Adrenal gland (tissue), 12 donors: ENCODE measurements around the gene STX3. TPM values are rescaled to one million over a fixed set of nuclear protein-coding genes. Genes with fewer than 3 reads are reported as not detected.
A peak's percentile ranks its signal among the peaks of the same experiment; 100 is the strongest.
"Not testable (repeated sequence)": the region's sequence is repeated elsewhere in the genome, so short reads cannot be mapped to it uniquely, and the experiment has no call there.

Experiments used
- DNase-seq, 7 donors: peaks; one replicate each; pipeline ENCODE4 v3.0.0-alpha.2; 2019 to 2020
- H3K27ac ChIP-seq, 5 donors: fragments of 200-600 bp; sonication (generic) in 4 of 5; 1 replicate in 3 of 5; 2 replicates in 2 of 5; pipeline versions ENCODE4 v1.5.1 to v1.8.0; 2016 to 2020; ENCODE audit warnings: mild to moderate bottlenecking in 1 of 5
- H3K27me3 ChIP-seq: fragments of 200-600 bp; 2 replicates; pipeline ENCODE4 v1.8.0; 2021
- H3K36me3 ChIP-seq, 2 donors: fragments of 200-600 bp; replicated peaks in 1 of 2; 1 replicate in 1 of 2; 2 replicates in 1 of 2; pipeline versions ENCODE4 v1.5.1 to v1.8.0; 2018 to 2022
- H3K4me1 ChIP-seq, 2 donors: fragments of 200-600 bp; replicated peaks in 1 of 2; 1 replicate in 1 of 2; 2 replicates in 1 of 2; pipeline versions ENCODE4 v1.5.1 to v1.8.0; 2018 to 2021
- H3K4me3 ChIP-seq, 4 donors: fragments of 200-600 bp; sonication (generic) in 3 of 4; one replicate each; pipeline ENCODE4 v1.5.1; 2016 to 2018
- H3K9me3 ChIP-seq, 3 donors: fragments of 200-600 bp; sonication (generic) in 1 of 3; replicated peaks in 1 of 3; 1 replicate in 2 of 3; 2 replicates in 1 of 3; pipeline versions ENCODE4 v1.5.1 to v1.8.0; 2016 to 2021
- POLR2A ChIP-seq, 2 donors: fragments of 450-650 bp; IDR thresholded peaks; one replicate each; pipeline ENCODE4 v1.6.1; 2017; ENCODE audit warnings: antibody characterized with exemption in 2 of 2, mild to moderate bottlenecking in 2 of 2, moderate library complexity in 1 of 2
- WGBS, 4 donors: extraction: QIAGEN DNeasy Blood & Tissue Kit in 2 of 4; methylation state at CpG; one replicate each; pipeline versions ENCODE4 v1.1.5 to v1.1.7; 2013 to 2017; 5-methylcytosine and 5-hydroxymethylcytosine counted together
- intact Hi-C, 2 donors: fragments of 100-400 bp; cut with DNase I; formaldehyde crosslinking; loops; one replicate each; pipeline versions ENCODE4 v1.14.1 to v1.15.0; 2022 to 2023
- polyA plus RNA-seq, 3 donors: library from polyadenylated mRNA; stranded (reverse); fragments of 200-250 nt in 2 of 3; fragments of 350-450 nt in 1 of 3; fragmentation: Illumina TruSeq in 1 of 3; extraction: RNeasy Lipid Tissue Mini Kit (QIAGEN cat#74804) in 1 of 3; gene quantifications; one replicate each; pipeline ENCODE4 v1.2.3, GENCODE V29; 2013 to 2014
- total RNA-seq, 9 donors: library from RNA; depleted of rRNA in 4 of 9; stranded (reverse); fragments of >200 nt in 4 of 9; fragments of 120-200 nt in 1 of 9; fragmentation: NEBNext Ultra II Directional in 1 of 9; extraction: Animal tissue kit (Norgen Biotek cat#: 25700) in 1 of 9; gene quantifications; one replicate each; pipeline versions ENCODE4 v1.1.0 to v1.2.4, GENCODE V29; 2013 to 2023
- TF ChIP-seq, protein P1 (sequence below), 6 experiments: fragments of 450-650 bp in 4 of 6; fragments of 200-600 bp in 2 of 6; sonication (generic) in 1 of 6; IDR thresholded peaks; 1 replicate in 5 of 6; 2 replicates in 1 of 6; pipeline versions ENCODE4 v1.5.1 to v1.8.0; 2016 to 2021; ENCODE audit warnings: antibody characterized with exemption in 6 of 6, mild to moderate bottlenecking in 2 of 6, moderate library complexity in 1 of 6
- donor health status: healthy with polysubstance abuse.
- donor health status: Bipolar disorder and iron deficiency.
- donor health status: DM: yes; HTN: yes; CAD: no.
- donor health status: DM: no; HTN: no; CAD: no.
- donor health status: DM: no; HTN: no; CAD: no.
- donor health status: DM: yes; HTN: yes; CAD: no.

The STX3 gene
- total and polyA plus RNA-seq, 12 donors = 12.3 to 63.2 (median 30.1) TPM

DNA sequence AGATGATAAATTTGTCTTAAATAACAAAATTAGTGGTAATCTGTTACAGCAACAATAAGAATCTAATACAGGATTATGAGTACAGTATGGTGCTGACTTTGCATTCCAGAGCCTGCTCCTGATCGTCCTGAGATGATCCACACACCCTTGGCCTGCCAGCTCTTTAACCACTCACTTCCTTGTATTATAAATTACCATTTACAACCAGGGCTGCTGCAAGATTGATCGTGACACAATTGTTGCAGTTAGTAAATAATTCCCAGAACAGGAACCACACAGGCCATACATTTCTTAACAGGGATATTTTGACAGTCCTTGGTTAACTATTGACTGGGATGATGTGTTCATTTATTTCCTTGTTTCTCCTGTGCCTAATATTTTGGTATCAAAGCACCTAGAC lies 94.0 kb downstream of the STX3 start:
- TF ChIP-seq POLR2A (IDR thresholded peaks at IDR 0.05) = no peak
- TF ChIP-seq, protein P1, sequence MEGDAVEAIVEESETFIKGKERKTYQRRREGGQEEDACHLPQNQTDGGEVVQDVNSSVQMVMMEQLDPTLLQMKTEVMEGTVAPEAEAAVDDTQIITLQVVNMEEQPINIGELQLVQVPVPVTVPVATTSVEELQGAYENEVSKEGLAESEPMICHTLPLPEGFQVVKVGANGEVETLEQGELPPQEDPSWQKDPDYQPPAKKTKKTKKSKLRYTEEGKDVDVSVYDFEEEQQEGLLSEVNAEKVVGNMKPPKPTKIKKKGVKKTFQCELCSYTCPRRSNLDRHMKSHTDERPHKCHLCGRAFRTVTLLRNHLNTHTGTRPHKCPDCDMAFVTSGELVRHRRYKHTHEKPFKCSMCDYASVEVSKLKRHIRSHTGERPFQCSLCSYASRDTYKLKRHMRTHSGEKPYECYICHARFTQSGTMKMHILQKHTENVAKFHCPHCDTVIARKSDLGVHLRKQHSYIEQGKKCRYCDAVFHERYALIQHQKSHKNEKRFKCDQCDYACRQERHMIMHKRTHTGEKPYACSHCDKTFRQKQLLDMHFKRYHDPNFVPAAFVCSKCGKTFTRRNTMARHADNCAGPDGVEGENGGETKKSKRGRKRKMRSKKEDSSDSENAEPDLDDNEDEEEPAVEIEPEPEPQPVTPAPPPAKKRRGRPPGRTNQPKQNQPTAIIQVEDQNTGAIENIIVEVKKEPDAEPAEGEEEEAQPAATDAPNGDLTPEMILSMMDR (IDR thresholded peaks at IDR 0.05) = no peak
- Histone ChIP-seq H3K27me3 (no peaks in the 10 kb centered on the region), H3K9me3 (no peaks in the 10 kb centered on the region), H3K27ac (no peak overlapping the region), H3K4me1 (no peaks in the 10 kb centered on the region), H3K36me3 (no peaks in the 10 kb centered on the region), H3K4me3 (no peak overlapping the region)
- no peak for DNase-seq
- WGBS, 4 donors = 32 to 55% (median 41%) methylated on average over 2 of the region's 2 CpGs
- intact Hi-C loops = no loop called here

- H3K36me3 ChIP-seq, intact Hi-C loops, H3K27me3 ChIP-seq, DNase-seq, H3K9me3 ChIP-seq, H3K27ac ChIP-seq, H3K4me1 ChIP-seq, H3K4me3 ChIP-seq: not testable (repeated sequence)
- 76 to 92% (median 85%) methylated on average over 2 of the region's 2 CpGs for WGBS, 4 donors
Observed at GRCh38 chr11:59849551-59849950, 94.4 kb downstream of the STX3 start.

DNA sequence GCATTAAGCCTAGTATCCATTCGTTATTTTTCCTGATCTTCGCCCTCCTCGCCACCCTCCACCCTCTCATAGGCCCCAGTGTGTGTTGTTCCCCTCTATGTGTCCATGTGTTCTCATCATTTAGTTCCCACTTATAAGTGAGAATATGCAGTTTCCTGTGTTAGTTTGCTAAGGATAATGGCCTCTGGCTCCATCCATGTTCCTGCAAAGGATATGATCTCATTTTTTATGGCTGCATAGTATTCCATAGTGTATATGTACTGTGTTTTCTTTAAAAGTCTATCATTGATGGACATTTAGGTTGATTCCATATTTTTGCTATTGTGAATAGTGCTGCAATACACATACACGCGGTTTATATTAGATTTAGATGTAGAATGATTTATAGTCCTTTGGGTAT lies 96.2 kb downstream of the STX3 start:
- H3K27ac ChIP-seq, H3K4me1 ChIP-seq, H3K36me3 ChIP-seq, H3K4me3 ChIP-seq, H3K27me3 ChIP-seq, H3K9me3 ChIP-seq, intact Hi-C loops, DNase-seq: not testable (repeated sequence)
- WGBS, 4 donors = 73 to 93% (median 84%) methylated on average over 5 of the region's 5 CpGs

- peak in 1 of 7 donors; percentile 10 for DNase-seq
- intact Hi-C loops = no loop called here
- 38 to 44% (median 44%) methylated on average over 2 of the region's 2 CpGs for WGBS, 4 donors
Observed at GRCh38 chr11:59854871-59855270, 99.7 kb downstream of the STX3 start.

More at GRCh38 chr11:59854871-59855270, 99.7 kb downstream of the STX3 start:
- Histone ChIP-seq H3K27me3 (no peaks in the 10 kb centered on the region), H3K9me3 (no peaks in the 10 kb centered on the region), H3K36me3 (no peaks in the 10 kb centered on the region), H3K4me3 (no peak overlapping the region), H3K4me1 (peaks cover 0 to 12% of the 10 kb centered on the region in 2 donors), H3K27ac (no peak overlapping the region)
- TF ChIP-seq, protein P1 (IDR thresholded peaks at IDR 0.05) = no peak
- no peak for TF ChIP-seq POLR2A (IDR thresholded peaks at IDR 0.05)

Other genes starting within 250 kb of the STX3 start
- not detected for gene OR4D9, start 243.8 kb upstream of the STX3 start, total RNA-seq
- gene OR4D9, start 243.8 kb upstream of the STX3 start, polyA plus RNA-seq = not detected
- 100 to 1,000 TPM in 1 of 9 donors, 10 to 100 TPM in 8; 44.0 to 117 (median 85.4) TPM for gene OSBP, start 139.6 kb upstream of the STX3 start, total RNA-seq
- 100 to 1,000 TPM in 1 of 3 donors, 10 to 100 TPM in 2; 15.3 to 120 (median 18.5) TPM for gene OSBP, start 139.6 kb upstream of the STX3 start, polyA plus RNA-seq
- 10 to 100 TPM; 10.3 to 41.7 (median 20.8) TPM for gene PATL1, start 86.3 kb upstream of the STX3 start, total RNA-seq
- gene PATL1, start 86.3 kb upstream of the STX3 start, polyA plus RNA-seq = 10 to 100 TPM; 10.3 to 55.9 (median 11.3) TPM
- gene OR10V1, start 41.5 kb upstream of the STX3 start, total RNA-seq = not detected
- gene OR10V1, start 41.5 kb upstream of the STX3 start, polyA plus RNA-seq = not detected
- gene MRPL16, start 55.4 kb downstream of the STX3 start, total RNA-seq = 100 to 1,000 TPM in 1 of 9 donors, 10 to 100 TPM in 8; 47.5 to 101 (median 73.8) TPM
- gene MRPL16, start 55.4 kb downstream of the STX3 start, polyA plus RNA-seq = 100 to 1,000 TPM in 2 of 3 donors, 10 to 100 TPM in 1; 61.5 to 143 (median 107) TPM
- under 1 TPM in 1 of 9 donors, not detected in 8; 0.06 TPM for gene CBLIF, start 90.1 kb downstream of the STX3 start, total RNA-seq
- not detected for gene CBLIF, start 90.1 kb downstream of the STX3 start, polyA plus RNA-seq
- under 1 TPM in 2 of 9 donors, not detected in 7; 0.32 to 0.78 TPM for gene TCN1, start 111.1 kb downstream of the STX3 start, total RNA-seq
- not detected for gene TCN1, start 111.1 kb downstream of the STX3 start, polyA plus RNA-seq
- gene OOSP3, start 123.4 kb downstream of the STX3 start, total RNA-seq = not detected
- not detected for gene OOSP3, start 123.4 kb downstream of the STX3 start, polyA plus RNA-seq
- not detected for gene OOSP1, start 183.1 kb downstream of the STX3 start, total RNA-seq
- gene OOSP1, start 183.1 kb downstream of the STX3 start, polyA plus RNA-seq = not detected
- gene OOSP4A, start 208.7 kb downstream of the STX3 start, total RNA-seq = not detected
- gene OOSP4A, start 208.7 kb downstream of the STX3 start, polyA plus RNA-seq = not detected